HepG2 (cell line): ENCODE data around the gene CDK10. TPM values are rescaled to one million over a fixed set of nuclear protein-coding genes. Genes with fewer than 3 reads are reported as not detected.

ENCODE experiments used
- MAFK ChIP-seq, 2 experiments: IDR thresholded peaks in 1 of 2; conservative IDR thresholded peaks in 1 of 2; 2 replicates each; pipeline ENCODE4 v1.6.1; 2011; ENCODE audit warnings: improper control_type of control experiment in 2 of 2, low read length in 2 of 2
- NCOR1 ChIP-seq: fragments of 200-600 bp; sonication (generic); IDR thresholded peaks from 2 replicates; pipeline ENCODE4 v1.7.0; 2017; ENCODE audit warnings: antibody characterized with exemption, low read length, borderline replicate concordance
- NONO ChIP-seq, 2 experiments: fragments of 450-650 bp in 1 of 2; sonication (generic) in 1 of 2; formaldehyde crosslinking in 1 of 2; IDR thresholded peaks in 1 of 2; conservative IDR thresholded peaks in 1 of 2; 2 replicates each; pipeline versions ENCODE4 v1.6.1 to v1.8.0; 2017 to 2022; ENCODE audit warnings: mild to moderate bottlenecking in 1 of 2, missing genetic modification reagents in 1 of 2, moderate library complexity in 1 of 2
- RBFOX2 ChIP-seq: fragments of 200-400 bp; formaldehyde crosslinking; IDR thresholded peaks from 2 replicates; pipeline ENCODE4 v1.6.1; 2017; ENCODE audit warnings: low read depth, mild to moderate bottlenecking, low read length
- SIN3B ChIP-seq: fragments of 150-350 bp; IDR thresholded peaks from 2 replicates; pipeline ENCODE4 v1.6.1; 2014; ENCODE audit warnings: low read length
- ZNF260 ChIP-seq: sonication (generic); formaldehyde crosslinking; IDR thresholded peaks from 2 replicates; pipeline ENCODE4 v1.4.0; 2020; ENCODE audit warnings: missing genetic modification reagents, low read depth, mild to moderate bottlenecking, borderline replicate concordance
- ZNF350 ChIP-seq: sonication (generic); formaldehyde crosslinking; IDR thresholded peaks from 2 replicates; pipeline ENCODE4 v1.4.0; 2020; ENCODE audit warnings: mild to moderate bottlenecking, low read depth, missing genetic modification reagents, borderline replicate concordance
- ZNF382 ChIP-seq: sonication (generic); formaldehyde crosslinking; IDR thresholded peaks from 2 replicates; pipeline ENCODE4 v1.5.0; 2020; ENCODE audit warnings: missing genetic modification reagents, mild to moderate bottlenecking, borderline replicate concordance
- ZNF510 ChIP-seq: sonication (generic); formaldehyde crosslinking; IDR thresholded peaks from 2 replicates; pipeline ENCODE4 v1.4.0; 2020; ENCODE audit warnings: low read depth, mild to moderate bottlenecking, missing genetic modification reagents
- polyA plus RNA-seq, 8 experiments: library from polyadenylated mRNA; depleted of rRNA in 3 of 8; stranded (reverse) in 7 of 8; unstranded in 1 of 8; fragments of >200 nt; fragmentation: Illumina TruSeq in 4 of 8; extraction: Trizol in 4 of 8; gene quantifications; 2 replicates each; pipeline versions ENCODE4 v1.2.1 to v1.2.3, GENCODE V29; 2011 to 2016; ENCODE audit warnings: low read depth in 4 of 8, missing spikeins in 1 of 8, mixed read lengths in 1 of 8; ENCODE audit not compliant: insufficient read depth in 1 of 8
- total RNA-seq, 5 experiments: library from RNA; depleted of rRNA; stranded (reverse); fragments of >200 nt; fragmentation: Illumina TruSeq; extraction: Trizol; gene quantifications; 2 replicates each; pipeline ENCODE4 v1.2.3, GENCODE V29; 2016; ENCODE audit warnings: low read depth in 1 of 5
- TF ChIP-seq, protein P1 (sequence below): sonication (generic); formaldehyde crosslinking; IDR thresholded peaks from 2 replicates; pipeline ENCODE4 v1.9.0; 2021; ENCODE audit warnings: mild to moderate bottlenecking, missing genetic modification reagents
- TF ChIP-seq, protein P2 (sequence below): sonication (generic); formaldehyde crosslinking; IDR thresholded peaks from 2 replicates; pipeline ENCODE4 v1.5.0; 2020; ENCODE audit warnings: mild to moderate bottlenecking, missing genetic modification reagents
- TF ChIP-seq, protein P3 (sequence below): IDR thresholded peaks from 2 replicates; pipeline ENCODE4 v1.6.1; 2016; ENCODE audit warnings: low read depth
- TF ChIP-seq, protein P4 (sequence below): sonication (generic); formaldehyde crosslinking; IDR thresholded peaks from 2 replicates; pipeline ENCODE4 v1.4.0; 2020; ENCODE audit warnings: missing genetic modification reagents

The CDK10 gene
- total and polyA plus RNA-seq, 2 of the 13 experiments (the other 11 are each of a cell fraction or from before 2014, with no cell fraction given) = 2.5 to 3.9 TPM

DNA sequence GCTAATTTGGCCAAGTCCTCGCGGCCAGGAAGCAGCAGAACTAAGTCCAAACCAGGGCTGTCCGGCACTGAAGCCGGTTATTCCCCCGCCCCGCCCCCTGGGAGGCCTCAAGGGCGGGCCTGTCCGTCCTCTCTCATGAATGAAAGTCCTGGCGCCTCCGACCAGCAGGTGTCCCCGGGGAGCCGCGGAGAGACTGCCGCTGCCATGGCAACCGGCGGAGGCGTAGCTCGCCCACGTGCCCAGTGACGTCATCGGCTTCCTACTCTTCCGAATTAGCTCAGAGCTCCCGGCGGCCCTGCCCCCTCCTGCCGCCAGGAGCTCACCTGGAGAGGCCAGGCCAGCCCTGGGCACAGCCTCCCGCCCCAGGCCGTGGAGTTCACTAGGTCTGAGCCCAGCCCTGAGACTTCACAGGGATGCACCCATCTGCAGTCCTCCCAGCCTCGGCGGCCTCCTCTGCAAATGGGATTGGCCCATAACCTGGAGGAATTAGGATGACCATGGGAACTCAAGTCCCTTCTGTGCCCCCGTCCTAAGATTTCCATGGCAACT, 13.7 kb downstream of the CDK10 start (continued):
- TF ChIP-seq, protein P1, sequence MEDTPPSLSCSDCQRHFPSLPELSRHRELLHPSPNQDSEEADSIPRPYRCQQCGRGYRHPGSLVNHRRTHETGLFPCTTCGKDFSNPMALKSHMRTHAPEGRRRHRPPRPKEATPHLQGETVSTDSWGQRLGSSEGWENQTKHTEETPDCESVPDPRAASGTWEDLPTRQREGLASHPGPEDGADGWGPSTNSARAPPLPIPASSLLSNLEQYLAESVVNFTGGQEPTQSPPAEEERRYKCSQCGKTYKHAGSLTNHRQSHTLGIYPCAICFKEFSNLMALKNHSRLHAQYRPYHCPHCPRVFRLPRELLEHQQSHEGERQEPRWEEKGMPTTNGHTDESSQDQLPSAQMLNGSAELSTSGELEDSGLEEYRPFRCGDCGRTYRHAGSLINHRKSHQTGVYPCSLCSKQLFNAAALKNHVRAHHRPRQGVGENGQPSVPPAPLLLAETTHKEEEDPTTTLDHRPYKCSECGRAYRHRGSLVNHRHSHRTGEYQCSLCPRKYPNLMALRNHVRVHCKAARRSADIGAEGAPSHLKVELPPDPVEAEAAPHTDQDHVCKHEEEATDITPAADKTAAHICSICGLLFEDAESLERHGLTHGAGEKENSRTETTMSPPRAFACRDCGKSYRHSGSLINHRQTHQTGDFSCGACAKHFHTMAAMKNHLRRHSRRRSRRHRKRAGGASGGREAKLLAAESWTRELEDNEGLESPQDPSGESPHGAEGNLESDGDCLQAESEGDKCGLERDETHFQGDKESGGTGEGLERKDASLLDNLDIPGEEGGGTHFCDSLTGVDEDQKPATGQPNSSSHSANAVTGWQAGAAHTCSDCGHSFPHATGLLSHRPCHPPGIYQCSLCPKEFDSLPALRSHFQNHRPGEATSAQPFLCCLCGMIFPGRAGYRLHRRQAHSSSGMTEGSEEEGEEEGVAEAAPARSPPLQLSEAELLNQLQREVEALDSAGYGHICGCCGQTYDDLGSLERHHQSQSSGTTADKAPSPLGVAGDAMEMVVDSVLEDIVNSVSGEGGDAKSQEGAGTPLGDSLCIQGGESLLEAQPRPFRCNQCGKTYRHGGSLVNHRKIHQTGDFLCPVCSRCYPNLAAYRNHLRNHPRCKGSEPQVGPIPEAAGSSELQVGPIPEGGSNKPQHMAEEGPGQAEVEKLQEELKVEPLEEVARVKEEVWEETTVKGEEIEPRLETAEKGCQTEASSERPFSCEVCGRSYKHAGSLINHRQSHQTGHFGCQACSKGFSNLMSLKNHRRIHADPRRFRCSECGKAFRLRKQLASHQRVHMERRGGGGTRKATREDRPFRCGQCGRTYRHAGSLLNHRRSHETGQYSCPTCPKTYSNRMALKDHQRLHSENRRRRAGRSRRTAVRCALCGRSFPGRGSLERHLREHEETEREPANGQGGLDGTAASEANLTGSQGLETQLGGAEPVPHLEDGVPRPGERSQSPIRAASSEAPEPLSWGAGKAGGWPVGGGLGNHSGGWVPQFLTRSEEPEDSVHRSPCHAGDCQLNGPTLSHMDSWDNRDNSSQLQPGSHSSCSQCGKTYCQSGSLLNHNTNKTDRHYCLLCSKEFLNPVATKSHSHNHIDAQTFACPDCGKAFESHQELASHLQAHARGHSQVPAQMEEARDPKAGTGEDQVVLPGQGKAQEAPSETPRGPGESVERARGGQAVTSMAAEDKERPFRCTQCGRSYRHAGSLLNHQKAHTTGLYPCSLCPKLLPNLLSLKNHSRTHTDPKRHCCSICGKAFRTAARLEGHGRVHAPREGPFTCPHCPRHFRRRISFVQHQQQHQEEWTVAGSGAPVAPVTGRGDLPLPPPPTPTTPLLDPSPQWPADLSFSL (CRISPR knock-in tag) = no peak
- peak; percentile 97 for TF ChIP-seq ZNF350 (CRISPR knock-in tag)
- TF ChIP-seq, protein P2, sequence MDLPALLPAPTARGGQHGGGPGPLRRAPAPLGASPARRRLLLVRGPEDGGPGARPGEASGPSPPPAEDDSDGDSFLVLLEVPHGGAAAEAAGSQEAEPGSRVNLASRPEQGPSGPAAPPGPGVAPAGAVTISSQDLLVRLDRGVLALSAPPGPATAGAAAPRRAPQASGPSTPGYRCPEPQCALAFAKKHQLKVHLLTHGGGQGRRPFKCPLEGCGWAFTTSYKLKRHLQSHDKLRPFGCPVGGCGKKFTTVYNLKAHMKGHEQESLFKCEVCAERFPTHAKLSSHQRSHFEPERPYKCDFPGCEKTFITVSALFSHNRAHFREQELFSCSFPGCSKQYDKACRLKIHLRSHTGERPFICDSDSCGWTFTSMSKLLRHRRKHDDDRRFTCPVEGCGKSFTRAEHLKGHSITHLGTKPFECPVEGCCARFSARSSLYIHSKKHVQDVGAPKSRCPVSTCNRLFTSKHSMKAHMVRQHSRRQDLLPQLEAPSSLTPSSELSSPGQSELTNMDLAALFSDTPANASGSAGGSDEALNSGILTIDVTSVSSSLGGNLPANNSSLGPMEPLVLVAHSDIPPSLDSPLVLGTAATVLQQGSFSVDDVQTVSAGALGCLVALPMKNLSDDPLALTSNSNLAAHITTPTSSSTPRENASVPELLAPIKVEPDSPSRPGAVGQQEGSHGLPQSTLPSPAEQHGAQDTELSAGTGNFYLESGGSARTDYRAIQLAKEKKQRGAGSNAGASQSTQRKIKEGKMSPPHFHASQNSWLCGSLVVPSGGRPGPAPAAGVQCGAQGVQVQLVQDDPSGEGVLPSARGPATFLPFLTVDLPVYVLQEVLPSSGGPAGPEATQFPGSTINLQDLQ (CRISPR knock-in tag) = no peak
- peak; percentile 34; the same call in 1 of the 2 replicates for TF ChIP-seq NCOR1
- TF ChIP-seq NONO (IDR thresholded peaks at IDR 0.05) = no peak
- peak; percentile 57; the same call in 1 of the 2 replicates for TF ChIP-seq NONO (CRISPR knock-in tag; conservative IDR thresholded peaks at IDR 0.05)
- TF ChIP-seq RBFOX2 = no peak; the same call in 1 of the 2 replicates
- no peak for TF ChIP-seq MAFK (conservative IDR thresholded peaks at IDR 0.05 in 1 of 2, IDR thresholded peaks at IDR 0.05 in 1 of 2; ENCODE audit: low read length in 2 of 2)
- TF ChIP-seq SIN3B = peak; percentile 57; the same call in 1 of the 2 replicates
- peak; percentile 70; the same call in 1 of the 2 replicates for TF ChIP-seq ZNF260
- TF ChIP-seq, protein P3, sequence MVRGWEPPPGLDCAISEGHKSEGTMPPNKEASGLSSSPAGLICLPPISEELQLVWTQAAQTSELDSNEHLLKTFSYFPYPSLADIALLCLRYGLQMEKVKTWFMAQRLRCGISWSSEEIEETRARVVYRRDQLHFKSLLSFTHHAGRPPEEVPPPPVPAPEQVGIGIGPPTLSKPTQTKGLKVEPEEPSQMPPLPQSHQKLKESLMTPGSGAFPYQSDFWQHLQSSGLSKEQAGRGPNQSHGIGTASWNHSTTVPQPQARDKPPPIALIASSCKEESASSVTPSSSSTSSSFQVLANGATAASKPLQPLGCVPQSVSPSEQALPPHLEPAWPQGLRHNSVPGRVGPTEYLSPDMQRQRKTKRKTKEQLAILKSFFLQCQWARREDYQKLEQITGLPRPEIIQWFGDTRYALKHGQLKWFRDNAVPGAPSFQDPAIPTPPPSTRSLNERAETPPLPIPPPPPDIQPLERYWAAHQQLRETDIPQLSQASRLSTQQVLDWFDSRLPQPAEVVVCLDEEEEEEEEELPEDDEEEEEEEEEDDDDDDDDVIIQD (CRISPR knock-in tag) = peak; percentile 69; the same call in 1 of the 2 replicates
- TF ChIP-seq, protein P4, sequence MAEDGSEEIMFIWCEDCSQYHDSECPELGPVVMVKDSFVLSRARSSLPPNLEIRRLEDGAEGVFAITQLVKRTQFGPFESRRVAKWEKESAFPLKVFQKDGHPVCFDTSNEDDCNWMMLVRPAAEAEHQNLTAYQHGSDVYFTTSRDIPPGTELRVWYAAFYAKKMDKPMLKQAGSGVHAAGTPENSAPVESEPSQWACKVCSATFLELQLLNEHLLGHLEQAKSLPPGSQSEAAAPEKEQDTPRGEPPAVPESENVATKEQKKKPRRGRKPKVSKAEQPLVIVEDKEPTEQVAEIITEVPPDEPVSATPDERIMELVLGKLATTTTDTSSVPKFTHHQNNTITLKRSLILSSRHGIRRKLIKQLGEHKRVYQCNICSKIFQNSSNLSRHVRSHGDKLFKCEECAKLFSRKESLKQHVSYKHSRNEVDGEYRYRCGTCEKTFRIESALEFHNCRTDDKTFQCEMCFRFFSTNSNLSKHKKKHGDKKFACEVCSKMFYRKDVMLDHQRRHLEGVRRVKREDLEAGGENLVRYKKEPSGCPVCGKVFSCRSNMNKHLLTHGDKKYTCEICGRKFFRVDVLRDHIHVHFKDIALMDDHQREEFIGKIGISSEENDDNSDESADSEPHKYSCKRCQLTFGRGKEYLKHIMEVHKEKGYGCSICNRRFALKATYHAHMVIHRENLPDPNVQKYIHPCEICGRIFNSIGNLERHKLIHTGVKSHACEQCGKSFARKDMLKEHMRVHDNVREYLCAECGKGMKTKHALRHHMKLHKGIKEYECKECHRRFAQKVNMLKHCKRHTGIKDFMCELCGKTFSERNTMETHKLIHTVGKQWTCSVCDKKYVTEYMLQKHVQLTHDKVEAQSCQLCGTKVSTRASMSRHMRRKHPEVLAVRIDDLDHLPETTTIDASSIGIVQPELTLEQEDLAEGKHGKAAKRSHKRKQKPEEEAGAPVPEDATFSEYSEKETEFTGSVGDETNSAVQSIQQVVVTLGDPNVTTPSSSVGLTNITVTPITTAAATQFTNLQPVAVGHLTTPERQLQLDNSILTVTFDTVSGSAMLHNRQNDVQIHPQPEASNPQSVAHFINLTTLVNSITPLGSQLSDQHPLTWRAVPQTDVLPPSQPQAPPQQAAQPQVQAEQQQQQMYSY = no peak
- 0 out of 2 replicates have a peak, but pooled peaks have one; percentile 51 for TF ChIP-seq ZNF510
- TF ChIP-seq ZNF382 (CRISPR knock-in tag) = no peak
